ENCODE results near the gene FNBP1L. TPM values are rescaled to one million over a fixed set of nuclear protein-coding genes. Genes with fewer than 3 reads are reported as not detected.
"Not testable (repeated sequence)": the region's sequence is repeated elsewhere in the genome, so short reads cannot be mapped to it uniquely, and the experiment has no call there.

FNBP1L gene
- total RNA-seq, 1 donor from 2014 or later: 47.3 TPM

DNA sequence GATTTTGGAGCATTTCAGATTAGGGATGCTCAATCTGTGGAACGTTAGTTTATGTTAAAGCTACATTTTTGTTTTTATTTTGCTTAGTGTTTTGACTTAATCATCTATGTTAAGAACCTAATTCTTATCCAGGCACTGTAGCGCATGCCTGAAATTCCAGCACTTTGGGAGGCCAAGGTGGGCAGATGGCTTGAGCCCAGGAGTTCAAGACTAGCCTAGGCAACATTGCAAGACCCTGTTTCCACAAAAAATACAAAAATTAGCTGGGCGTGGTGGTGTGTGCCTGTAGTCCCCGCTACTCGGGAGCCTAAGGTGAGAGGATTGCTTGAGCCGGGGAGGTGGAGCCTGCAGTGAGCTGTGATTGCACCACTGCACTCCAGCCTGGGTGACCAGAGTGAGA lies 23.4 kb downstream of the FNBP1L start:
- H3K27me3 Mint-ChIP-seq (ENCODE audit: low read depth): no peaks in the 10 kb centered on the region
- DNase-seq (ENCODE audit: low spot score): no peak
- peaks cover 9% of the 10 kb centered on the region for H3K9me3 Mint-ChIP-seq (ENCODE audit: low read depth)
- TF ChIP-seq, protein P1, sequence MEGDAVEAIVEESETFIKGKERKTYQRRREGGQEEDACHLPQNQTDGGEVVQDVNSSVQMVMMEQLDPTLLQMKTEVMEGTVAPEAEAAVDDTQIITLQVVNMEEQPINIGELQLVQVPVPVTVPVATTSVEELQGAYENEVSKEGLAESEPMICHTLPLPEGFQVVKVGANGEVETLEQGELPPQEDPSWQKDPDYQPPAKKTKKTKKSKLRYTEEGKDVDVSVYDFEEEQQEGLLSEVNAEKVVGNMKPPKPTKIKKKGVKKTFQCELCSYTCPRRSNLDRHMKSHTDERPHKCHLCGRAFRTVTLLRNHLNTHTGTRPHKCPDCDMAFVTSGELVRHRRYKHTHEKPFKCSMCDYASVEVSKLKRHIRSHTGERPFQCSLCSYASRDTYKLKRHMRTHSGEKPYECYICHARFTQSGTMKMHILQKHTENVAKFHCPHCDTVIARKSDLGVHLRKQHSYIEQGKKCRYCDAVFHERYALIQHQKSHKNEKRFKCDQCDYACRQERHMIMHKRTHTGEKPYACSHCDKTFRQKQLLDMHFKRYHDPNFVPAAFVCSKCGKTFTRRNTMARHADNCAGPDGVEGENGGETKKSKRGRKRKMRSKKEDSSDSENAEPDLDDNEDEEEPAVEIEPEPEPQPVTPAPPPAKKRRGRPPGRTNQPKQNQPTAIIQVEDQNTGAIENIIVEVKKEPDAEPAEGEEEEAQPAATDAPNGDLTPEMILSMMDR (IDR thresholded peaks at IDR 0.05): no peak
- peak overlapping the region; percentile 74 for H3K27ac Mint-ChIP-seq (ENCODE audit: unreplicated experiment)
- H3K36me3 Mint-ChIP-seq (ENCODE audit: low read depth): no peaks in the 10 kb centered on the region
- no peak overlapping the region for H3K4me3 Mint-ChIP-seq (ENCODE audit: unreplicated experiment)
- H3K4me1 Mint-ChIP-seq (ENCODE audit: low read depth): peaks cover 61% of the 10 kb centered on the region

DNA sequence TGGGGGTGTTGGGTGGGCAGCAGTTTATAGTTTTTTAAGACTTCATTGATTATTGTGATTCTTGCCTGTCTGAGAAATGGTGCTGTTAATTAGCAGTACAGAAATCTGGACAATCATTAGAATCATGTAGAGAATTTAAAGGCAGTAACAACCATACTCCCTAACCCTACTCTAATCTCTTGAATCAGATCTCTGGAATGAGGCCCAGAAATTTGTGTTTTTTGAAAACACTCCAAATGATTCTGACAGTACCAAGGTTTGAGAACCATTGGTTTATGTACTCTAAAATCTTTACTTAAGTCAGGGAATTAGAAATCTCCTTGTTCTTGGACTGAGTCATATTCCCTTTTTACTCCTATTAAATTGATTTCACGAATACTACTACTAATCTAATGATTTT lies 24.0 kb downstream of the FNBP1L start:
- Mint-ChIP-seq H3K36me3 (ENCODE audit: low read depth) (no peaks in the 10 kb centered on the region), H3K9me3 (ENCODE audit: low read depth) (peaks cover 7% of the 10 kb centered on the region), H3K4me3 (ENCODE audit: unreplicated experiment) (no peak overlapping the region), H3K27me3 (ENCODE audit: low read depth) (no peaks in the 10 kb centered on the region), H3K27ac (ENCODE audit: unreplicated experiment) (peak overlapping the region; percentile 74), H3K4me1 (ENCODE audit: low read depth) (peaks cover 64% of the 10 kb centered on the region)
- TF ChIP-seq, protein P1 (IDR thresholded peaks at IDR 0.05): no peak
- DNase-seq (ENCODE audit: low spot score): no peak

DNA sequence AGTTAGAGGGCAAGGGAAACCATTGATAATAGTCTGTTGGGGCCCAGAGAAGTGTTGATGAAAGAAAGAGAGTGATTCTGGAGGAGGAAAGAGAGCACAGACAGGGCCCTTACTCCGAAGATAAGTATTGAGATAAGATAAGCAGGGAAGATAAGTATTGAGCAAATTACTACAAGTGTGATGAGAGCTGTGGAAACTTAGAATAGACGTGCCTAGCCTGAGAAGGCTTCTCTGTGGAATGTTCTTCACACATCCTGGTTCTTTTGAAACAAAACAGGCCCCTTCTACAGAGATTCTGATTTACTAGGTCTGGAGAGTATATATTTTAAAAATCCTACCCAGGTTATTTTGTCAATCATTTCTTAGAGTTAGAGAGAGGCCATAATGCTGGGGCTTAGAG lies 26.4 kb downstream of the FNBP1L start:
- no peak for DNase-seq (ENCODE audit: low spot score)
- Mint-ChIP-seq H3K36me3 (ENCODE audit: low read depth) (peaks cover 4% of the 10 kb centered on the region), H3K4me3 (ENCODE audit: unreplicated experiment) (no peak overlapping the region), H3K9me3 (ENCODE audit: low read depth) (peaks cover 10% of the 10 kb centered on the region), H3K27ac (ENCODE audit: unreplicated experiment) (no peak overlapping the region), H3K27me3 (ENCODE audit: low read depth) (no peaks in the 10 kb centered on the region), H3K4me1 (ENCODE audit: low read depth) (peaks cover 50% of the 10 kb centered on the region)
- TF ChIP-seq, protein P1 (IDR thresholded peaks at IDR 0.05): no peak

DNA sequence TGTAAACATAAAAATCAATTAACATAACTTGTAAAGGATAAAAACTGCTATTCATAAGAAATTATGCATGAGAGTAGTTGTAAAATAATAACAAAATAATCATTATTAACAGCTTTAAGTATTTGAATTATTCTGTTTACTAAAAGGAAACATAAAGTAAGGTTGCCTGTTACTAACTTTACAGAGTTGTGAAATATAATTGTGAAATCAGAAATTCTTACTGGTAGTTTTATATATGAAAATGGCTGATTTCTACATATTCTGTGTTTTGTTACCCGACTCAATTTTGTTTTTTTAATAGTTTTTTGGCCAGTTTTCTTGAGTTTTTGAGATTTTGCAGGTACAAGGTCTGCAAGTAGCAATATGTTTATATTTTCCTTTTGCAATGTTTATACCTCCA lies 27.8 kb downstream of the FNBP1L start:
- DNase-seq (ENCODE audit: low spot score): no peak
- H3K9me3 Mint-ChIP-seq (ENCODE audit: low read depth): peaks cover 17% of the 10 kb centered on the region

DNA sequence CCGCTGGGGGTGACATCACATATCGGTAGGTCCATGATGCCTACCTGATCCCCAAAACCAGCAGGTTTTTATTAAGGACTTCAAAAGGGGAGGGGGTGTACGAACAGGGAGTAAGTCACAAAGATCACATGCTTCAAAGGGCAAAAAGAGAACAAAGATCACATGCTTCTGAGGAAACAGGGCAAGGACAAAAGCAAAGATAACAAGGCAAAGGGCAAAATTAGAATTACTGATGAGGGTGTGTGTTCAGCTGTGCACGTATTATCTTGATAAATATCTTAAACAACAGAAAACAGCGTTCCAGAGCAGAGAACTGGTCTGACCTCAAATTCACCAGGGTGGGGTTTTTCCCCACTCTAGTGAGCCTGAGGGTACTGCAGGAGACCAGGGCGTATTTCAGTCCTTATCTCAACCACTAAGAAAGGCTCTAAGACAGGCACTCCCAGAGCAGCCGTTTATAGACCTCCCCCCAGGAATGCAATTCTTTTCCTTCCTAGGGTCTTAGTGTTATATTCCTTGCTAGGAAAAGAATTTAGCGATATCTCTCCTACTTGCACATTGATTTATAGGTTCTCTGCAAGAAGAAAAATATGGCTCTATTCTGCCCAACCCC lies 31.3 kb downstream of the FNBP1L start:
- H3K9me3 Mint-ChIP-seq (ENCODE audit: low read depth): peaks cover 17% of the 10 kb centered on the region
- H3K36me3 Mint-ChIP-seq (ENCODE audit: low read depth); H3K4me3 Mint-ChIP-seq (ENCODE audit: unreplicated experiment); H3K27me3 Mint-ChIP-seq (ENCODE audit: low read depth); DNase-seq (ENCODE audit: low spot score); H3K27ac Mint-ChIP-seq (ENCODE audit: unreplicated experiment); H3K4me1 Mint-ChIP-seq (ENCODE audit: low read depth): not testable (repeated sequence)

More for the DNA sequence above, 27.8 kb downstream of the FNBP1L start:
- TF ChIP-seq, protein P1 (IDR thresholded peaks at IDR 0.05): no peak
- Mint-ChIP-seq H3K27ac (ENCODE audit: unreplicated experiment) (no peak overlapping the region), H3K4me3 (ENCODE audit: unreplicated experiment) (no peak overlapping the region), H3K27me3 (ENCODE audit: low read depth) (no peaks in the 10 kb centered on the region), H3K4me1 (ENCODE audit: low read depth) (peaks cover 38% of the 10 kb centered on the region), H3K36me3 (ENCODE audit: low read depth) (peaks cover 4% of the 10 kb centered on the region)

DNA sequence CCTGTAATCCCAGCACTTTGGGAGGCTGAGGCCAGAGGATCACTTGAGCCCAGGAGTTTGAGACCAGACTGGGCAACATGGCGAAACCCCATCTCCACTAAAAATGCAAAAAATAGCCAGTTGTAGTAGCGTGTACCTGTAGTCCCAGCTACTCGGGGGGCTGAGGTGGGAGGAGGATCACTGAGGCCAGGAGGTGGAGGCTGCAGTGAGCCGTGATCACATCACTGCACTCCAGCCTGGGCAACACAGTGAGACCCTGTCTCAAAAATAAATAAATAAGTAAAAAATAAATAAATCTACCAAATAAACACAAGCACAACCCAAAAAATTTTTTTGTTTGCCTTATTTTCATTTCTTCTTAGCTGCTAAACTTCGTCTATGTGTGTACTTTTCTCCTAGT lies 34.0 kb downstream of the FNBP1L start:
- H3K4me3 Mint-ChIP-seq (ENCODE audit: unreplicated experiment); H3K4me1 Mint-ChIP-seq (ENCODE audit: low read depth); H3K27ac Mint-ChIP-seq (ENCODE audit: unreplicated experiment); H3K27me3 Mint-ChIP-seq (ENCODE audit: low read depth); DNase-seq (ENCODE audit: low spot score); H3K36me3 Mint-ChIP-seq (ENCODE audit: low read depth): not testable (repeated sequence)
- peaks cover 17% of the 10 kb centered on the region for H3K9me3 Mint-ChIP-seq (ENCODE audit: low read depth)
